H1 (cell line): Measurements from ENCODE around the gene HDHD2. TPM values are rescaled to one million over a fixed set of nuclear protein-coding genes. Genes with fewer than 3 reads are reported as not detected.

ENCODE experiments used
- HDAC2 ChIP-seq, 2 experiments: fragments of 300-600 bp in 1 of 2; sonication (generic) in 1 of 2; IDR thresholded peaks; 2 replicates each; pipeline ENCODE4 v1.6.1; 2011 to 2012; ENCODE audit warnings: low read depth in 2 of 2, low read length in 2 of 2, mild to moderate bottlenecking in 2 of 2, moderate library complexity in 2 of 2, borderline replicate concordance in 1 of 2, inconsistent platforms in 1 of 2
- KDM5A ChIP-seq: fragments of 200-600 bp; IDR thresholded peaks from 2 replicates; pipeline ENCODE4 v1.7.1; 2012; ENCODE audit warnings: mild to moderate bottlenecking, low read length, inconsistent platforms, mixed read lengths
- polyA plus RNA-seq, 7 experiments: library from polyadenylated mRNA; depleted of rRNA in 3 of 7; stranded (reverse) in 5 of 7; unstranded in 2 of 7; fragments of >200 nt in 5 of 7; fragments of 200-250 nt in 2 of 7; gene quantifications; 1 replicate in 5 of 7; 2 replicates in 1 of 7; 4 replicates in 1 of 7; pipeline versions ENCODE4 v1.2.1 to v1.2.3, GENCODE V29; 2011 to 2013; ENCODE audit warnings: missing spikeins in 2 of 7, mixed read lengths in 2 of 7
- total RNA-seq: library from RNA; stranded (reverse); fragmentation: NEBNext Ultra II Directional; extraction: Animal tissue kit (Norgen Biotek cat#: 25700); gene quantifications from 2 replicates; pipeline ENCODE4 v1.2.1, GENCODE V29; 2021
- TF ChIP-seq, protein P1 (sequence below): IDR thresholded peaks from 2 replicates; pipeline ENCODE4 v1.6.1; 2012; ENCODE audit warnings: inconsistent platforms

Gene HDHD2
- total and polyA plus RNA-seq, 2 of the 8 experiments (the other 6 are each of a cell fraction or from before 2014, with no cell fraction given), result 16.7 to 42.7 TPM

DNA sequence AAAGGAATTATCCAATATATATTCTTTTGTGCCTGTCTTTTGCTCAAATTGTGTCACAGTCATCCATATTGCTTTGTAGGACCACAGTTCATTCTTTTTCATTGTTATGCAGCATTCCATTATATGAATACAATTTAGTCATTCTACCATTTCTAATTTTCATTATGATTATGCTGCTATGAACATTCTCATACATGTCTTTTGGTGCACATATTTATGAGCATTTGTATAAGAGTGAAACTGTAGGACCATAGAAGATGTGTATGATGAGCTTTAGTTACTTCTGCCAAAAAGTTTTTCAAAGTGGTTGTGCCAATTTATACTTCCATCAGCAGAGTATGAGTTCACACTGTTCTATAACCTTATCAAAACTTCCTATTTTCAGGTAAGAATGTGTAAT lies 18.2 kb upstream of the HDHD2 start (continued):
- no peak for TF ChIP-seq HDAC2 (IDR thresholded peaks at IDR 0.05; ENCODE audit: borderline replicate concordance in 1 of 2, low read depth in 2 of 2, low read length in 2 of 2)
- TF ChIP-seq KDM5A, result no peak
- TF ChIP-seq, protein P1, sequence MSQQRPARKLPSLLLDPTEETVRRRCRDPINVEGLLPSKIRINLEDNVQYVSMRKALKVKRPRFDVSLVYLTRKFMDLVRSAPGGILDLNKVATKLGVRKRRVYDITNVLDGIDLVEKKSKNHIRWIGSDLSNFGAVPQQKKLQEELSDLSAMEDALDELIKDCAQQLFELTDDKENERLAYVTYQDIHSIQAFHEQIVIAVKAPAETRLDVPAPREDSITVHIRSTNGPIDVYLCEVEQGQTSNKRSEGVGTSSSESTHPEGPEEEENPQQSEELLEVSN, result no peak
